ENCODE data around the gene SCUBE1.

The SCUBE1 gene

DNA sequence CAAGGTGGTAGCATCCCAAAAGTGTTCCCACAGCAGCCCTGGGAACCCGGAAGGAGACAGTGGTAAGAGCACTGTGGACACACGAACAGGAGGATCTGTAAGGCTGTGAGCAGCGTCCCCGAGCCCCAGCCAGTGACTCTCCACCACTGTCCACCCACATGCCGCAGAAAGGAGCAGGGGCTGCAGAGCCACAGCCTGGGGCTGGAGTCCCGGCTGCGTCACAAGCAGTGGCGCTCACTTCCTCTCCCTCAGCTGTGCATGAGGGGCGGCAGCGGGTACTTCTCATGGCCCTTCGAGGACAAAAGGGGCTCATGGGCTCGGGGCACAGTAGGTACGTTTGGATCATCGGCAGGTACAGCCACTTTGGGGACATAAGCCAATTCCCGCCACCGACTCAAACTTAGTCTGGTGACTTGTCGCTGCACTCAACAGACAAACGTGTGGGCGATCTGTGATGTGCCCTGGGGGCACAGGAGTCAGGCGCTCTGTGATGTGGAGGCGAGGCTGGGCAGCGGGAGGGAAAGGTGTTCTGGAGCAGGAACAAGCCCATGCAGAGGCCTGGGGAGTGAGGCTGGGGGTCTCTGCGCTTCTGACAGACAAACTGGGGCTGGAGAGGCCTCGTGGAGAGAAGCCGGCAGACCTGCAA is 68.5 kb downstream of the SCUBE1 start:
- TF ChIP-seq CREB1 (IDR thresholded peaks at IDR 0.05; ENCODE audit: low read depth) (no peak), CEBPB (IDR thresholded peaks at IDR 0.05) (no peak), TEAD4 (IDR thresholded peaks at IDR 0.05) (no peak), RAD21 (IDR thresholded peaks at IDR 0.05; ENCODE audit: low read depth) (no peak), NFIC (IDR thresholded peaks at IDR 0.05) (no peak), TCF12 (IDR thresholded peaks at IDR 0.05; ENCODE audit: low read depth) (no peak), FOXM1 (IDR thresholded peaks at IDR 0.05; ENCODE audit: borderline replicate concordance, low read depth) (no peak), YY1 (IDR thresholded peaks at IDR 0.05; ENCODE audit: low read depth) (no peak), ZBTB7A (IDR thresholded peaks at IDR 0.05; ENCODE audit: low read depth) (no peak), TAF1 (IDR thresholded peaks at IDR 0.05; ENCODE audit: low read depth) (no peak), EP300 (IDR thresholded peaks at IDR 0.05; ENCODE audit: borderline replicate concordance) (no peak), EGR1 (IDR thresholded peaks at IDR 0.05) (no peak)
- TF ChIP-seq, protein P1, sequence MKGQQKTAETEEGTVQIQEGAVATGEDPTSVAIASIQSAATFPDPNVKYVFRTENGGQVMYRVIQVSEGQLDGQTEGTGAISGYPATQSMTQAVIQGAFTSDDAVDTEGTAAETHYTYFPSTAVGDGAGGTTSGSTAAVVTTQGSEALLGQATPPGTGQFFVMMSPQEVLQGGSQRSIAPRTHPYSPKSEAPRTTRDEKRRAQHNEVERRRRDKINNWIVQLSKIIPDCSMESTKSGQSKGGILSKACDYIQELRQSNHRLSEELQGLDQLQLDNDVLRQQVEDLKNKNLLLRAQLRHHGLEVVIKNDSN (IDR thresholded peaks at IDR 0.05), result no peak
- TF ChIP-seq, protein P2, sequence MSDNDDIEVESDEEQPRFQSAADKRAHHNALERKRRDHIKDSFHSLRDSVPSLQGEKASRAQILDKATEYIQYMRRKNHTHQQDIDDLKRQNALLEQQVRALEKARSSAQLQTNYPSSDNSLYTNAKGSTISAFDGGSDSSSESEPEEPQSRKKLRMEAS (IDR thresholded peaks at IDR 0.05), result no peak
- TF ChIP-seq, protein P3, sequence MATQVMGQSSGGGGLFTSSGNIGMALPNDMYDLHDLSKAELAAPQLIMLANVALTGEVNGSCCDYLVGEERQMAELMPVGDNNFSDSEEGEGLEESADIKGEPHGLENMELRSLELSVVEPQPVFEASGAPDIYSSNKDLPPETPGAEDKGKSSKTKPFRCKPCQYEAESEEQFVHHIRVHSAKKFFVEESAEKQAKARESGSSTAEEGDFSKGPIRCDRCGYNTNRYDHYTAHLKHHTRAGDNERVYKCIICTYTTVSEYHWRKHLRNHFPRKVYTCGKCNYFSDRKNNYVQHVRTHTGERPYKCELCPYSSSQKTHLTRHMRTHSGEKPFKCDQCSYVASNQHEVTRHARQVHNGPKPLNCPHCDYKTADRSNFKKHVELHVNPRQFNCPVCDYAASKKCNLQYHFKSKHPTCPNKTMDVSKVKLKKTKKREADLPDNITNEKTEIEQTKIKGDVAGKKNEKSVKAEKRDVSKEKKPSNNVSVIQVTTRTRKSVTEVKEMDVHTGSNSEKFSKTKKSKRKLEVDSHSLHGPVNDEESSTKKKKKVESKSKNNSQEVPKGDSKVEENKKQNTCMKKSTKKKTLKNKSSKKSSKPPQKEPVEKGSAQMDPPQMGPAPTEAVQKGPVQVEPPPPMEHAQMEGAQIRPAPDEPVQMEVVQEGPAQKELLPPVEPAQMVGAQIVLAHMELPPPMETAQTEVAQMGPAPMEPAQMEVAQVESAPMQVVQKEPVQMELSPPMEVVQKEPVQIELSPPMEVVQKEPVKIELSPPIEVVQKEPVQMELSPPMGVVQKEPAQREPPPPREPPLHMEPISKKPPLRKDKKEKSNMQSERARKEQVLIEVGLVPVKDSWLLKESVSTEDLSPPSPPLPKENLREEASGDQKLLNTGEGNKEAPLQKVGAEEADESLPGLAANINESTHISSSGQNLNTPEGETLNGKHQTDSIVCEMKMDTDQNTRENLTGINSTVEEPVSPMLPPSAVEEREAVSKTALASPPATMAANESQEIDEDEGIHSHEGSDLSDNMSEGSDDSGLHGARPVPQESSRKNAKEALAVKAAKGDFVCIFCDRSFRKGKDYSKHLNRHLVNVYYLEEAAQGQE (IDR thresholded peaks at IDR 0.05; ENCODE audit: low read depth), result no peak

DNA sequence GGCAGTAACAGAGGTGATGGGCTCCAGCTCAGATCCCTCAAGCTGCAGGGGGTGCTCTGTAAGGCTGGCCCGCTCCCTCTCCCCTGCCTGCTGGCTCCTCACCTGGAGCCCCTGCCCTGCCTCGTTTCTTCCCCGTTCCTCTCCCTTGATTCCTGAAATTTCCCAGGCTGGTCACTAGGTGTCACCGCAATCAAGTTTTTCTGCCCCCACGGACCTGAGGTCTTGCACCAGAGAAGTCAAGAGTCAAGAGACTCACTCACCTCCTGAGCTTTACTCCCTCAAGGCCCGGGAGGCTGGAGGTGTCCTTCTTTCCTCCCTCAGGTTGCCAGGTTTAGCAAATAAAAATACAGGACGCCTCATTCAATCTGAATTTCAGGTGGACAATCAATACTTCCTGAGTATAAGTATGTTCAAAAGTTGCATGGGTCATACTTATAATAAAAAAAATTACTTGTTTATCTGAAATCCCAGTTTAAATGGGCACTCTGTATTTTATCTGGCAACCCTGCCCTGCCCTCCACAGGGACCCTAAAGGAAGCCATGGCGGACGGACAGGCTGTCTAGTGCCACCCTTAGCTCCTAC is 69.2 kb downstream of the SCUBE1 start:
- TF ChIP-seq TCF12 (IDR thresholded peaks at IDR 0.05; ENCODE audit: low read depth), result no peak
- TF ChIP-seq, protein P2 (IDR thresholded peaks at IDR 0.05), result no peak
- TF ChIP-seq FOXM1 (IDR thresholded peaks at IDR 0.05; ENCODE audit: borderline replicate concordance, low read depth), result no peak
- TF ChIP-seq CREB1 (IDR thresholded peaks at IDR 0.05; ENCODE audit: low read depth), result no peak
- TF ChIP-seq YY1 (IDR thresholded peaks at IDR 0.05; ENCODE audit: low read depth), result no peak
- no peak for TF ChIP-seq NFIC (IDR thresholded peaks at IDR 0.05)
- TF ChIP-seq EP300 (IDR thresholded peaks at IDR 0.05; ENCODE audit: borderline replicate concordance), result no peak
- no peak for TF ChIP-seq TEAD4 (IDR thresholded peaks at IDR 0.05)
- TF ChIP-seq, protein P1 (IDR thresholded peaks at IDR 0.05), result no peak
- TF ChIP-seq ZBTB7A (IDR thresholded peaks at IDR 0.05; ENCODE audit: low read depth), result no peak
- TF ChIP-seq TAF1 (IDR thresholded peaks at IDR 0.05; ENCODE audit: low read depth), result no peak
- no peak for TF ChIP-seq EGR1 (IDR thresholded peaks at IDR 0.05)
- TF ChIP-seq CEBPB (IDR thresholded peaks at IDR 0.05), result 0 out of 2 replicates have a peak, but pooled peaks have one; percentile 12
- TF ChIP-seq, protein P3 (IDR thresholded peaks at IDR 0.05; ENCODE audit: low read depth), result no peak
- peak; percentile 92 for TF ChIP-seq RAD21 (IDR thresholded peaks at IDR 0.05; ENCODE audit: low read depth)

DNA sequence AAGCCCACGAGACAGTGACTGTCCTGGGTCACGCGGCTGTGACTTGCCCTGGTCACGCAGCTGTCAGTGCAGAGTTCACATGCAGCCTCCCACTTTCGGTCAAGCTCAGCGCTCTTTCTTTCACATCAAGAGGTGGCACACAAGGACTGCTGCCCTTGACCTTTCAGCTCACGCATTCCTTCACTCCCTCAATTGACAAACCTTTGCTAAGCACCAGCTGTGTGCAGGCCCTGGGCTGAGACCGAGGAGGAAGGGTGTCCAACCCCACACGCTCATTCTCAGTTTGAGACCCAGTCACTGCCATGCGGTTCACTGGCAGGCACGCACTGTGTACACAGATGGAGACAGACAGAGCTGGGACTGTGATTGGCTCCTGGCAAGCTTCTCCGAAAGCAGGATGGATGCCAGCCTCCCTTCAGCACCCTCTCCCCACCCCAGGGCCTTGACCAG is 70.3 kb downstream of the SCUBE1 start:
- TF ChIP-seq NFIC (IDR thresholded peaks at IDR 0.05), result no peak
- no peak for TF ChIP-seq EP300 (IDR thresholded peaks at IDR 0.05; ENCODE audit: borderline replicate concordance)
- no peak for TF ChIP-seq TAF1 (IDR thresholded peaks at IDR 0.05; ENCODE audit: low read depth)
- TF ChIP-seq RAD21 (IDR thresholded peaks at IDR 0.05; ENCODE audit: low read depth), result peak; percentile 22; the same call in 1 of the 2 replicates
- no peak for TF ChIP-seq CEBPB (IDR thresholded peaks at IDR 0.05)

DNA sequence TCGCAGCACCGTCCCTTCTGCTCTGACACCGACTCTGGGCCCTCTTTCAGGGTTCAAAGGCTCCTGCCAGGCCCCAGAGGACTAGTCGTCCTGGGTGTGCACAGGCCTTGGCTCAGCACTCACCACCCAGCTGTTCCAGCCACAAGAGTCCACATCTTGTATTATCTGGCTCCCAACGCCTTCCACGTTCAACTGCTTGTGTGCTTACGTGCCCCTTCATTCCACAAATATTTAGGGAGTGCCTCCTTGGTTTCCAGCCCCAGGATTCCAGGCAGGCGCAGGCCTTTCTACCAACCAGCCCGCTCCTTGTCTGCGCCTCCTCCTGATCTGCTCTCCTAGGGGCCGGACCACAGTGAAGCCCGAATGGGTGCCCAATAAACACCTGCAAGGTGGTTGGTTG is 70.9 kb downstream of the SCUBE1 start:
- TF ChIP-seq NFIC (IDR thresholded peaks at IDR 0.05), result no peak
- no peak for TF ChIP-seq RAD21 (IDR thresholded peaks at IDR 0.05; ENCODE audit: low read depth)
- no peak for TF ChIP-seq YY1 (IDR thresholded peaks at IDR 0.05; ENCODE audit: low read depth)
- TF ChIP-seq CREB1 (IDR thresholded peaks at IDR 0.05; ENCODE audit: low read depth), result no peak
- TF ChIP-seq FOXM1 (IDR thresholded peaks at IDR 0.05; ENCODE audit: borderline replicate concordance, low read depth), result no peak
- no peak for TF ChIP-seq CEBPB (IDR thresholded peaks at IDR 0.05)
- TF ChIP-seq, protein P3 (IDR thresholded peaks at IDR 0.05; ENCODE audit: low read depth), result no peak
- TF ChIP-seq, protein P2 (IDR thresholded peaks at IDR 0.05), result no peak
- TF ChIP-seq, protein P1 (IDR thresholded peaks at IDR 0.05), result no peak
